Glutamatergic neuron (in vitro differentiated cells): ENCODE measurements around the gene AP3D1. TPM values are rescaled to one million over a fixed set of nuclear protein-coding genes. Genes with fewer than 3 reads are reported as not detected.

Source experiments
- DNase-seq: peaks from one replicate; pipeline ENCODE4 v3.0.0; 2022
- H3K27ac Mint-ChIP-seq: one replicate; pipeline ENCODE4 v1.8.0; 2020; ENCODE audit warnings: mild to moderate bottlenecking, mixed read lengths, inconsistent platforms; ENCODE audit not compliant: unreplicated experiment
- H3K27me3 Mint-ChIP-seq: one replicate; pipeline ENCODE4 v1.8.0; 2020; ENCODE audit warnings: mild to moderate bottlenecking, moderate library complexity, mixed read lengths, inconsistent platforms; ENCODE audit not compliant: unreplicated experiment
- H3K36me3 Mint-ChIP-seq: one replicate; pipeline ENCODE4 v1.8.0; 2020; ENCODE audit warnings: mild to moderate bottlenecking, mixed read lengths, inconsistent platforms; ENCODE audit not compliant: unreplicated experiment
- H3K4me1 Mint-ChIP-seq: one replicate; pipeline ENCODE4 v1.8.0; 2020; ENCODE audit warnings: mild to moderate bottlenecking, low read depth, mixed read lengths, inconsistent platforms; ENCODE audit not compliant: unreplicated experiment
- H3K4me3 Mint-ChIP-seq: one replicate; pipeline ENCODE4 v1.8.0; 2020; ENCODE audit warnings: mild to moderate bottlenecking, mixed read lengths, inconsistent platforms; ENCODE audit not compliant: unreplicated experiment
- H3K9me3 Mint-ChIP-seq: one replicate; pipeline ENCODE4 v1.8.0; 2020; ENCODE audit warnings: mild to moderate bottlenecking, moderate library complexity, mixed read lengths, inconsistent platforms; ENCODE audit not compliant: unreplicated experiment
- CTCF ChIP-seq: fragments of 200-600 bp; sonication (generic); IDR thresholded peaks from one replicate; pipeline ENCODE4 v1.5.0; 2021; ENCODE audit not compliant: partially characterized antibody, unreplicated experiment
- total RNA-seq: library from RNA; stranded (reverse); fragmentation: NEBNext Ultra II Directional; extraction: Animal tissue kit (Norgen Biotek cat#: 25700); gene quantifications from one replicate; pipeline ENCODE4 v1.2.1, GENCODE V29; 2021; ENCODE audit not compliant: unreplicated experiment

AP3D1 gene
- total RNA-seq, 1 donor from 2014 or later = 133 TPM

DNA sequence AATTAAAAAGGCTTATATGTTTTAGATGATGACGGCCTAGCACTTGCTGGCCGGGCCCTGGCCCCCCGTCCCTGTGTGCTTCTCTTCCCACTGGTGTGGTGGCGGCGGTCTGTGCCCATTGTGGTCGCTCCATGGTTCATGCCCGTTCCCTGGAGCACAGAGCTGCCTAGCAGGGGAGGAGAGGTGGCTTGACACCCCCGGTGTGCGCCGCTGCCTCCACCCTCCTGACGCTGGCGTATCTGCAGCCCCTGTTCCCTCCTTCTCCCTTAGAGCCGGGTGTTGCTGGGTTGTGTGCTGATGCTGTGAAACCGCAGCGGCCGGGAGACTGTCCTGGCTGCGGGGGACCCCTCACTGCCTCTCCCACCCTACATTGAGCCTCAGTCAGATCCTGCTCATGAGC is 41.5 kb upstream of the AP3D1 start:
- no peak for DNase-seq
- no peak for TF ChIP-seq CTCF
- peaks cover 8% of the 10 kb centered on the region for H3K27me3 Mint-ChIP-seq
- no peak overlapping the region for H3K27ac Mint-ChIP-seq
- no peaks in the 10 kb centered on the region for H3K36me3 Mint-ChIP-seq
- H3K9me3 Mint-ChIP-seq = peaks cover 3% of the 10 kb centered on the region
- H3K4me1 Mint-ChIP-seq = no peaks in the 10 kb centered on the region
- no peak overlapping the region for H3K4me3 Mint-ChIP-seq

DNA sequence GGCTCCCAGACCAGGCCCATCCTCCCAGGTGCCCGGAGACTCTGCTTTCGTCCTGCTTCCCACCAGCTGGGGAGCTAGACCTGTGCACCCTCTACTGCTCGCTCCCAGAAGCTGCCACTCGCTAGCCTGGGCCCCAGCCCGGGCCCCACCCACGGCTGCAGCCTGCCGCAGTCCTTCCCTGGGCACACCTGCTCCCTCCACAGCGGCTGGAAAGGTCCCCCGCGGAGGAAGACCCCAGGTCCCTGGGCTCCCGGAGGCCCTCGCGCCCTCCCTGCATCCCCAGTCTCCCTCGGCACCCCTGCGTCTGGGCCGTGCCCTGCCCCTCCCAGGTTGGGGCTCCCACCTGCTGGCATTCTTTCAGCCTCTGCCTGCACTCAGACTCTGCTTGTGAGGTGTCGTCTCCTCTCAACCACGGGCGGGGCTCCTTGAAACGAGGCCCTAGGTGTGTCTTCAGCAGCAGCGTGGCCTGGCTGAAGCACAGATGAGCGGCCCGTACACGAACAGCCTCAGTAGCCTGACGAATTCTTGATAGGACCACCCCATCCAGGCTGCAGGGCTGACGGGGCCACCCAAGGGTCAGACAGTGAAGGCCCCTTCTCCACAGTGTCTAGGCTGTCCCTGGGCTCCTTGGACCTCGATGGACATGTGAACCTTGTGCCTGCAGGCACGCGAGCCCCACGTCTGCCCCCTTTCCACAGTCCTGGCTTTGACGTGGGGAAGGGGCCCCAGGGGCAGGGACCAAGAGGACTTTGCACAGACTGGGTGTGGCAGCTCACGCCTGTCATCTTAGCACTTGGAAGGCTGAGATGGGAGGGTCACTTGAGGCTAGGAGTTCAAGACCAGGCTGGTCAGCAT is 40.3 kb upstream of the AP3D1 start:
- no peak for DNase-seq
- Mint-ChIP-seq H3K4me1 (no peaks in the 10 kb centered on the region), H3K4me3 (no peak overlapping the region), H3K9me3 (peaks cover 6% of the 10 kb centered on the region), H3K27me3 (peaks cover 6% of the 10 kb centered on the region), H3K36me3 (no peaks in the 10 kb centered on the region), H3K27ac (no peak overlapping the region)
- TF ChIP-seq CTCF = no peak

GRCh38 chr19:2190848-2191455 is 39.6 kb upstream of the AP3D1 start:
- H3K36me3 Mint-ChIP-seq = no peaks in the 10 kb centered on the region
- H3K4me1 Mint-ChIP-seq = no peaks in the 10 kb centered on the region
- no peak for DNase-seq
- H3K27ac Mint-ChIP-seq = no peak overlapping the region
- peaks cover 6% of the 10 kb centered on the region for H3K27me3 Mint-ChIP-seq
- H3K9me3 Mint-ChIP-seq = peaks cover 4% of the 10 kb centered on the region
- no peak for TF ChIP-seq CTCF
- no peak overlapping the region for H3K4me3 Mint-ChIP-seq

DNA sequence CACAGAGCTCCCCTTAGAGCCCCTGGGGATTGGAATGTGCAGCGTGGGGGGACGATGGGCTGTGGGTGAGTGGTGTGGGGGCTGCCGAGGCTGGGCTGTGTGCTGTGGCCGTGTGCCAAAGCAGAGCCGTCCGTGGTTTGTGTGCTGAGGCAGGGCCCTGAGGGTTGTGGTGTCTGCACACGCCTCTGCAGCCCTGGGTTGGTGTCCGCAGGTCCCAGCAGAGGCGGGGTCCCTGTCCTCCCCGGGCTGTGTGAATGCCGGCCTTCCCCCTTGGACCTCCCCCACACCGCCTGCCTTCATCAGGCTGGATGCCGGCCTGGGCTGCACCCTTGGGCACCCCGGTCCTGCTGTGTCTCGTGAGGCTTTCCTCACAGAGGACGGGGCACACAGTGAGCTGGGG is 38.5 kb upstream of the AP3D1 start:
- Mint-ChIP-seq H3K4me1 (no peaks in the 10 kb centered on the region), H3K27ac (no peak overlapping the region), H3K4me3 (no peak overlapping the region), H3K27me3 (peaks cover 6% of the 10 kb centered on the region), H3K36me3 (no peaks in the 10 kb centered on the region), H3K9me3 (peaks cover 5% of the 10 kb centered on the region)
- TF ChIP-seq CTCF = no peak
- DNase-seq = no peak

- Mint-ChIP-seq H3K4me3 (no peak overlapping the region), H3K9me3 (peaks cover 6% of the 10 kb centered on the region), H3K27ac (no peak overlapping the region), H3K27me3 (peaks cover 9% of the 10 kb centered on the region), H3K4me1 (no peaks in the 10 kb centered on the region), H3K36me3 (no peaks in the 10 kb centered on the region)
- no peak for DNase-seq
- no peak for TF ChIP-seq CTCF
Measured at GRCh38 chr19:2188708-2189385, 37.5 kb upstream of the AP3D1 start.
